HS-5 (cell line): ENCODE data around the gene TPP1.

Experiments used
- DNase-seq: peaks from one replicate; pipeline ENCODE4 v3.0.0-alpha.2; 2012; ENCODE audit warnings: low read depth

Gene TPP1

GRCh38 chr11:6619004-6619745, at the start of gene TPP1:
Gene TPP1 (minus strand): TSS chr11:6619422. CDS start chr11:6619400, 22 bp downstream.
- DNase-seq, result peak; percentile 85

- DNase-seq, result no peak
Measured at GRCh38 chr11:6667733-6668374, 48.6 kb upstream of the TPP1 start.

GRCh38 chr11:6666302-6667183, 47.3 kb upstream of the TPP1 start:
- DNase-seq, result no peak

GRCh38 chr11:6664551-6664950, 45.3 kb upstream of the TPP1 start:
- no peak for DNase-seq

GRCh38 chr11:6663794-6664469, 44.7 kb upstream of the TPP1 start:
- DNase-seq, result no peak

GRCh38 chr11:6660712-6661111, 41.5 kb upstream of the TPP1 start:
- no peak for DNase-seq

GRCh38 chr11:6658647-6659046, 39.4 kb upstream of the TPP1 start:
- no peak for DNase-seq

- no peak for DNase-seq
Measured at GRCh38 chr11:6657346-6657745, 38.1 kb upstream of the TPP1 start.

- no peak for DNase-seq
Measured at GRCh38 chr11:6656936-6657335, 37.7 kb upstream of the TPP1 start.

- no peak for DNase-seq
Measured at GRCh38 chr11:6656584-6656915, 37.3 kb upstream of the TPP1 start.

GRCh38 chr11:6655790-6656583, 36.8 kb upstream of the TPP1 start, which contains the start of gene DCHS1:
Gene DCHS1 (minus strand): TSS chr11:6655809. CDS start chr11:6641613, 14,196 bp downstream.
- no peak for DNase-seq

GRCh38 chr11:6655020-6655789, 36.0 kb upstream of the TPP1 start:
- DNase-seq, result no peak

- no peak for DNase-seq
Measured at GRCh38 chr11:6654281-6655019, 35.2 kb upstream of the TPP1 start.

GRCh38 chr11:6653656-6654055, 34.4 kb upstream of the TPP1 start:
- no peak for DNase-seq

- no peak for DNase-seq
Measured at GRCh38 chr11:6653097-6653496, 33.9 kb upstream of the TPP1 start.

- no peak for DNase-seq
Measured at GRCh38 chr11:6652182-6652581, 33.0 kb upstream of the TPP1 start.

- DNase-seq, result no peak
Measured at GRCh38 chr11:6650980-6651379, 31.8 kb upstream of the TPP1 start.

GRCh38 chr11:6650104-6650503, 30.9 kb upstream of the TPP1 start:
- DNase-seq, result no peak

- DNase-seq, result no peak
Measured at GRCh38 chr11:6648501-6648900, 29.3 kb upstream of the TPP1 start.

GRCh38 chr11:6647836-6648235, 28.6 kb upstream of the TPP1 start:
- DNase-seq, result no peak
